H1 (cell line): Measurements from ENCODE around the gene SH3PXD2A. TPM values are rescaled to one million over a fixed set of nuclear protein-coding genes. Genes with fewer than 3 reads are reported as not detected.

Experiments
- CTCF ChIA-PET: fragments of 300-600 bp; sonication (Branson Sonifier 250); formaldehyde crosslinking; loops from one replicate; lab custom pipeline; 2021; ENCODE audit not compliant: partially characterized antibody; lab: Charles Lee
- POLR2A ChIA-PET: fragments of 300-600 bp; sonication (Branson Sonifier 250); formaldehyde crosslinking; loops from one replicate; lab custom pipeline; 2021; ENCODE audit warnings: inconsistent platforms; ENCODE audit not compliant: partially characterized antibody; lab: Charles Lee
- DNase-seq, 2 experiments: peaks; one replicate each; pipeline versions ENCODE4 v3.0.0 to v3.0.0-alpha.2; 2010 to 2022; ENCODE audit warnings: low spot score in 2 of 2, low read depth in 1 of 2, mixed read lengths in 1 of 2
- FAIRE-seq: peaks from 2 replicates; lab custom pipeline; 2011; peaks lifted over from hg19 to GRCh38; lab: Jason Lieb, UNC
- H2AFZ ChIP-seq: 2 replicates; pipeline ENCODE4 v1.8.1; 2012; ENCODE audit warnings: low read length, inconsistent platforms
- H2AK5ac ChIP-seq: 2 replicates; pipeline ENCODE4 v1.6.1; 2013; ENCODE audit warnings: low read depth, low read length
- H2BK120ac ChIP-seq: replicated peaks from 2 replicates; pipeline ENCODE3; 2013; ENCODE audit warnings: low read depth, low read length, inconsistent platforms
- H2BK12ac ChIP-seq: 2 replicates; pipeline ENCODE4 v1.6.1; 2013; ENCODE audit warnings: low read depth, low read length
- H2BK15ac ChIP-seq: 2 replicates; pipeline ENCODE4 v1.6.1; 2013; ENCODE audit warnings: low read length
- H2BK20ac ChIP-seq: 2 replicates; pipeline ENCODE4 v1.6.1; 2013; ENCODE audit warnings: low read length
- H2BK5ac ChIP-seq: 2 replicates; pipeline ENCODE4 v1.6.1; 2013; ENCODE audit warnings: low read depth, low read length
- H3K14ac ChIP-seq: 2 replicates; pipeline ENCODE4 v1.6.1; 2013; ENCODE audit warnings: inconsistent platforms; ENCODE audit not compliant: insufficient read length
- H3K18ac ChIP-seq: 2 replicates; pipeline ENCODE4 v1.6.1; 2013; ENCODE audit warnings: low read length; ENCODE audit errors: extremely low read depth
- H3K23ac ChIP-seq: 2 replicates; pipeline ENCODE4 v1.6.1; 2013; ENCODE audit warnings: inconsistent platforms; ENCODE audit not compliant: insufficient read length
- H3K23me2 ChIP-seq: 2 replicates; pipeline ENCODE4 v1.6.1; 2013; ENCODE audit warnings: low read depth, low read length
- H3K27ac ChIP-seq: 2 replicates; pipeline ENCODE4 v1.6.1; 2011; ENCODE audit warnings: low read depth, low read length, inconsistent platforms
- H3K27me3 ChIP-seq, 4 experiments: replicated peaks in 1 of 4; 1 replicate in 1 of 4; 2 replicates in 3 of 4; pipeline versions ENCODE4 v1.6.1 to v1.8.1; 2011 to 2013; ENCODE audit warnings: low read length in 3 of 4, mild to moderate bottlenecking in 3 of 4, inconsistent platforms in 2 of 4, mixed read lengths in 2 of 4, moderate library complexity in 1 of 4; ENCODE audit not compliant: control insufficient read depth in 3 of 4, insufficient read depth in 3 of 4; ENCODE audit errors: extremely low read depth in 1 of 4
- H3K36me3 ChIP-seq, 4 experiments: 2 replicates each; pipeline versions ENCODE4 v1.6.1 to v1.8.1; 2011 to 2013; ENCODE audit warnings: mild to moderate bottlenecking in 4 of 4, low read length in 3 of 4, moderate library complexity in 2 of 4, control low read depth in 1 of 4, inconsistent platforms in 1 of 4; ENCODE audit not compliant: insufficient read depth in 4 of 4, control insufficient read depth in 2 of 4
- H3K4ac ChIP-seq: replicated peaks from 2 replicates; pipeline ENCODE3; 2013; ENCODE audit warnings: low read length, low read depth, mixed read lengths, inconsistent platforms; ENCODE audit not compliant: insufficient read length
- H3K4me1 ChIP-seq, 4 experiments: replicated peaks in 1 of 4; 1 replicate in 1 of 4; 2 replicates in 3 of 4; pipeline versions ENCODE4 v1.6.1 to v1.8.1; 2011 to 2013; ENCODE audit warnings: low read length in 3 of 4, inconsistent platforms in 2 of 4, mixed read lengths in 1 of 4; ENCODE audit not compliant: insufficient read depth in 4 of 4, control insufficient read depth in 3 of 4
- H3K4me2 ChIP-seq, 2 experiments: 2 replicates each; pipeline versions ENCODE4 v1.6.1 to v1.8.1; 2011 to 2013; ENCODE audit warnings: low read depth in 2 of 2, low read length in 2 of 2, control low read depth in 1 of 2, inconsistent platforms in 1 of 2, mild to moderate bottlenecking in 1 of 2; ENCODE audit not compliant: insufficient read depth in 1 of 2
- H3K4me3 ChIP-seq, 4 experiments: fragments of 200-600, 300-600 bp in 1 of 4; sonication (generic), shearing (Covaris generic), sonication (Bioruptor Twin) in 1 of 4; 2 replicates each; pipeline versions ENCODE4 v1.5.1 to v1.8.1; 2011 to 2016; ENCODE audit warnings: low read length in 4 of 4, low read depth in 3 of 4, control low read depth in 2 of 4, inconsistent platforms in 2 of 4, mild to moderate bottlenecking in 2 of 4, mixed read lengths in 1 of 4, moderate library complexity in 1 of 4; ENCODE audit not compliant: insufficient read depth in 2 of 4; ENCODE audit errors: extremely low read depth in 1 of 4
- H3K56ac ChIP-seq: replicated peaks from 2 replicates; pipeline ENCODE3; 2013; ENCODE audit warnings: low read depth, mild to moderate bottlenecking, mixed read lengths, low read length, inconsistent platforms; ENCODE audit not compliant: insufficient read length
- H3K79me1 ChIP-seq: 2 replicates; pipeline ENCODE4 v1.6.1; 2013; ENCODE audit warnings: low read depth, low read length, control low read depth
- H3K79me2 ChIP-seq, 2 experiments: 2 replicates each; pipeline versions ENCODE4 v1.6.1 to v1.8.1; 2012 to 2013; ENCODE audit warnings: low read length in 2 of 2, mild to moderate bottlenecking in 2 of 2, inconsistent platforms in 1 of 2; ENCODE audit not compliant: insufficient read depth in 2 of 2, control insufficient read depth in 1 of 2
- H3K9ac ChIP-seq, 4 experiments: replicated peaks in 1 of 4; 1 replicate in 1 of 4; 2 replicates in 3 of 4; pipeline versions ENCODE4 v1.6.1 to v1.8.1; 2011 to 2013; ENCODE audit warnings: low read depth in 3 of 4, low read length in 3 of 4, control low read depth in 2 of 4, mild to moderate bottlenecking in 2 of 4, moderate library complexity in 2 of 4, inconsistent platforms in 1 of 4; ENCODE audit errors: extremely low read depth in 1 of 4
- H3K9me3 ChIP-seq, 2 experiments: 2 replicates each; pipeline versions ENCODE4 v1.6.1 to v1.8.1; 2012 to 2013; ENCODE audit warnings: mild to moderate bottlenecking in 2 of 2, moderate library complexity in 2 of 2, control low read depth in 1 of 2, inconsistent platforms in 1 of 2, low read depth in 1 of 2, low read length in 1 of 2, mixed read lengths in 1 of 2; ENCODE audit not compliant: insufficient read depth in 2 of 2
- H4K20me1 ChIP-seq, 2 experiments: replicated peaks in 1 of 2; 2 replicates each; pipeline versions ENCODE3 to v1.8.1; 2011 to 2013; ENCODE audit warnings: inconsistent platforms in 2 of 2, low read length in 2 of 2, mild to moderate bottlenecking in 1 of 2; ENCODE audit not compliant: insufficient read depth in 2 of 2, control insufficient read depth in 1 of 2
- H4K5ac ChIP-seq: 2 replicates; pipeline ENCODE4 v1.6.1; 2013; ENCODE audit warnings: low read length, low read depth, mixed read lengths, inconsistent platforms; ENCODE audit not compliant: insufficient read length
- H4K8ac ChIP-seq: 2 replicates; pipeline ENCODE4 v1.8.0; 2013; ENCODE audit warnings: mild to moderate bottlenecking, moderate library complexity, low read length, inconsistent platforms; ENCODE audit not compliant: insufficient read depth; ENCODE audit errors: extremely low read depth
- H4K91ac ChIP-seq: replicated peaks from 2 replicates; pipeline ENCODE3; 2013; ENCODE audit warnings: low read length, mixed read lengths, inconsistent platforms; ENCODE audit not compliant: insufficient read length
- FOSL1 ChIP-seq: IDR thresholded peaks from 2 replicates; pipeline ENCODE4 v1.6.1; 2011; ENCODE audit warnings: mild to moderate bottlenecking, low read depth, low read length, moderate library complexity; ENCODE audit not compliant: insufficient read depth
- GTF2F1 ChIP-seq: IDR thresholded peaks from 2 replicates; pipeline ENCODE4 v1.6.1; 2012; ENCODE audit warnings: low read depth, low read length, improper control_type of control experiment, borderline replicate concordance
- SP1 ChIP-seq: IDR thresholded peaks from 2 replicates; pipeline ENCODE4 v1.6.1; 2011; ENCODE audit warnings: low read depth, low read length
- SUZ12 ChIP-seq: fragments of 200-600 bp; sonication (generic); IDR thresholded peaks from 2 replicates; pipeline ENCODE4 v1.6.1; 2012; ENCODE audit warnings: mild to moderate bottlenecking, inconsistent platforms, low read length, moderate library complexity, mixed read lengths
- YY1 ChIP-seq: IDR thresholded peaks from 2 replicates; pipeline ENCODE4 v1.6.1; 2011; ENCODE audit warnings: low read depth, mild to moderate bottlenecking, low read length
- WGBS, 2 experiments: shearing (Covaris generic) in 1 of 2; methylation state at CpG; one replicate each; pipeline versions ENCODE4 v1.1.6 to v1.1.7; 2013 to 2015; ENCODE audit warnings: low lambda C conversion rate in 2 of 2, mixed read lengths in 2 of 2, inconsistent platforms in 1 of 2, low coverage in 1 of 2, missing lambda C conversion rate in 1 of 2; ENCODE audit not compliant: insufficient replicate concordance in 2 of 2, insufficient coverage in 1 of 2, insufficient read length in 1 of 2; ENCODE audit errors: extremely low coverage in 1 of 2, missing lambda C conversion rate in 1 of 2; 5-methylcytosine and 5-hydroxymethylcytosine counted together
- polyA plus RNA-seq, 7 experiments: library from polyadenylated mRNA; depleted of rRNA in 3 of 7; stranded (reverse) in 5 of 7; unstranded in 2 of 7; fragments of >200 nt in 5 of 7; fragments of 200-250 nt in 2 of 7; gene quantifications; 1 replicate in 5 of 7; 2 replicates in 1 of 7; 4 replicates in 1 of 7; pipeline versions ENCODE4 v1.2.1 to v1.2.3, GENCODE V29; 2011 to 2013; ENCODE audit warnings: missing spikeins in 2 of 7, mixed read lengths in 2 of 7
- total RNA-seq: library from RNA; stranded (reverse); fragmentation: NEBNext Ultra II Directional; extraction: Animal tissue kit (Norgen Biotek cat#: 25700); gene quantifications from 2 replicates; pipeline ENCODE4 v1.2.1, GENCODE V29; 2021

The SH3PXD2A gene
- total and polyA plus RNA-seq, 2 of the 8 experiments (the other 6 are each of a cell fraction or from before 2014, with no cell fraction given) = 5.4 to 16.3 TPM

- no peak for FAIRE-seq
- H4K20me1 ChIP-seq = peaks cover 0 to 2% of the 10 kb centered on the region in 2 experiments
- CTCF ChIA-PET = interaction anchor here (0.7 to 13.5 kb wide), 17 partner anchors 11 to 182 kb away, joined by 3 to 199 read pairs (median 4); partner anchors contain the start of gene SH3PXD2A
Observed at GRCh38 chr10:103707956-103708626, 147.3 kb downstream of the SH3PXD2A start.

More at GRCh38 chr10:103707956-103708626, 147.3 kb downstream of the SH3PXD2A start:
- no peaks in the 10 kb centered on the region for H3K23me2 ChIP-seq
- no peak overlapping the region for H4K8ac ChIP-seq
- no peaks in the 10 kb centered on the region for H3K36me3 ChIP-seq
- no peak overlapping the region for H2AFZ ChIP-seq
- no peaks in the 10 kb centered on the region for H3K4me1 ChIP-seq
- H3K79me1 ChIP-seq = no peaks in the 10 kb centered on the region
- H3K56ac ChIP-seq = no peak overlapping the region
- H3K4me2 ChIP-seq = no peak overlapping the region
- no peak overlapping the region for H2BK5ac ChIP-seq
- H3K4me3 ChIP-seq = no peak overlapping the region
- H3K4ac ChIP-seq = no peak overlapping the region
- H2BK20ac ChIP-seq = no peak overlapping the region
- DNase-seq = no peak
- no peak overlapping the region for H3K9ac ChIP-seq
- H3K27ac ChIP-seq = no peak overlapping the region
- H2BK120ac ChIP-seq = no peak overlapping the region
- no peaks in the 10 kb centered on the region for H3K9me3 ChIP-seq
- H2BK12ac ChIP-seq = no peak overlapping the region
- no peak overlapping the region for H3K14ac ChIP-seq
- H3K23ac ChIP-seq = no peak overlapping the region
- no peak overlapping the region for H3K18ac ChIP-seq
- WGBS, 2 experiments = 90% methylated on average over 10 of the region's 10 CpGs; no CpG with 5 or more reads in 1 of the 2 experiments
- TF ChIP-seq FOSL1 (no peak), SUZ12 (no peak), SP1 (no peak), YY1 (no peak), GTF2F1 (no peak)
- TF ChIP-seq, all 59 proteins: peak for 0
- Histone ChIP-seq H2AK5ac (no peak overlapping the region), H4K91ac (no peak overlapping the region), H2BK15ac (no peak overlapping the region), H4K5ac (no peak overlapping the region), H3K27me3 (no peaks in the 10 kb centered on the region), H3K79me2 (no peaks in the 10 kb centered on the region)
- POLR2A ChIA-PET = interaction anchor here (1.0 to 1.2 kb wide), 2 partner anchors 9 to 83 kb away, joined by 3 read pairs; no protein-coding TSS in a partner anchor
